ENCODE data around the gene CIAO3.

- no peak for TF ChIP-seq POLR2A (IDR thresholded peaks at IDR 0.05; ENCODE audit: low read depth, low read length)
- TF ChIP-seq POLR2AphosphoS5 (IDR thresholded peaks at IDR 0.05; ENCODE audit: low read depth, low read length) = no peak
- no peak for TF ChIP-seq TAF1 (IDR thresholded peaks at IDR 0.05; ENCODE audit: borderline replicate concordance, low read depth, low read length)
These were observed 47.0 kb downstream of the CIAO3 start for GRCh38 chr16:693766-694165.
